HL-60 (cell line): ENCODE results near the gene FGD5.

Experiments
- DNase-seq, 2 experiments: peaks; one replicate each; pipeline ENCODE4 v3.0.0-alpha.2; 2010 to 2020; ENCODE audit warnings: low read depth in 1 of 2, low spot score in 1 of 2
- H3K27ac ChIP-seq: fragments of 250-450 bp; sonication (Bioruptor Pico); replicated peaks from 2 replicates; pipeline ENCODE4 v1.5.1; 2020; ENCODE audit warnings: mild to moderate bottlenecking, moderate library complexity
- H3K27me3 ChIP-seq: fragments of 250-450 bp; sonication (Bioruptor Pico); 2 replicates; pipeline ENCODE4 v1.5.1; 2021; ENCODE audit warnings: mild to moderate bottlenecking, moderate library complexity; ENCODE audit not compliant: insufficient read depth, poor library complexity, severe bottlenecking
- H3K4me3 ChIP-seq: replicated peaks from 2 replicates; pipeline ENCODE4 v1.5.1; 2011; ENCODE audit warnings: mild to moderate bottlenecking, control low read depth, low read length; ENCODE audit not compliant: insufficient read depth
- CTCF ChIP-seq: IDR thresholded peaks from one replicate; pipeline ENCODE4 v1.5.1; 2011; ENCODE audit warnings: low read length, control low read depth, inconsistent platforms; ENCODE audit not compliant: insufficient read depth
- GABPA ChIP-seq: IDR thresholded peaks from 2 replicates; pipeline ENCODE4 v1.6.1; 2012; ENCODE audit warnings: low read depth
- POLR2AphosphoS5 ChIP-seq: IDR thresholded peaks from 2 replicates; pipeline ENCODE4 v1.6.1; 2012; ENCODE audit warnings: low read depth
- REST ChIP-seq: IDR thresholded peaks from 2 replicates; pipeline ENCODE4 v1.6.1; 2012; ENCODE audit warnings: low read depth; ENCODE audit not compliant: insufficient replicate concordance
- SPI1 ChIP-seq: IDR thresholded peaks from 2 replicates; pipeline ENCODE4 v1.6.1; 2012; ENCODE audit warnings: low read depth, mild to moderate bottlenecking, borderline replicate concordance

The FGD5 gene

GRCh38 chr3:14867936-14868570, 49.3 kb downstream of the FGD5 start:
- DNase-seq = no peak
- H3K4me3 ChIP-seq = no peak overlapping the region
- no peaks in the 10 kb centered on the region for H3K27me3 ChIP-seq
- TF ChIP-seq REST = no peak
- H3K27ac ChIP-seq = no peak overlapping the region

GRCh38 chr3:14869917-14870782, 51.4 kb downstream of the FGD5 start:
- H3K27me3 ChIP-seq = no peaks in the 10 kb centered on the region
- no peak overlapping the region for H3K4me3 ChIP-seq
- TF ChIP-seq CTCF (no peak), GABPA (no peak), REST (no peak), POLR2AphosphoS5 (no peak), SPI1 (no peak)
- H3K27ac ChIP-seq = no peak overlapping the region
- DNase-seq = no peak

- Histone ChIP-seq H3K4me3 (no peak overlapping the region), H3K27me3 (no peaks in the 10 kb centered on the region), H3K27ac (no peak overlapping the region)
- TF ChIP-seq SPI1 (no peak), POLR2AphosphoS5 (no peak), GABPA (no peak), REST (no peak), CTCF (no peak)
- DNase-seq = no peak
These were observed 52.0 kb downstream of the FGD5 start for GRCh38 chr3:14870783-14871060.
